ENCODE data around the gene LAMC3.

- TF ChIP-seq CTCF (IDR thresholded peaks at IDR 0.05) (no peak), POLR2A (IDR thresholded peaks at IDR 0.05) (no peak)
Measured at GRCh38 chr9:131100445-131100844, 91.5 kb downstream of the LAMC3 start.
